Stimulated activated CD8-positive, alpha-beta memory T cell treated with anti-CD3 and anti-CD28 coated beads, Interleukin-15, amount 100 ng/mL, for 1 hour (primary cell): ENCODE data around the gene CD2BP2.
"Not testable (repeated sequence)": the region's sequence is repeated elsewhere in the genome, so short reads cannot be mapped to it uniquely, and the experiment has no call there.

Source experiments
- DNase-seq: peaks from one replicate; pipeline ENCODE4 v3.0.0-alpha.2; 2020; ENCODE audit warnings: low read depth

The CD2BP2 gene

DNA sequence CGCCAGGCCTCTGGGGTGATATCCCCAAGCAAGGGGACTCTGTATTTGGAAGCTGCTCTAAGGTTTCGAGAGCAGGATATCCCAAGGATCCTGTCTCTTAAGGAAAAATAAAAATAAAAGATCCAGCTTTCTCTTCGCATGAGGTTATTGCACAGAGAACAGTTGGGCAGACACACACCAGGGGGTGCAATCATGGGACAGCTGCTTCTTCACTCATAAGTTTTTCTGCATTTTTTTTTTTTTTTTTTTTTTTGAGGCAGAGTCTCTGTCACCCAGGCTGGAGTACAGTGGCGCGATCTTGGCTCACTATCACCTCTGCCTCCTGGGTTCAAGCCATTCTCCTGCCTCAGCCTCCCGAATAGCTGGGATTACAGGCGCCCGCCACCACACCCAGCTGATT is 13.1 kb downstream of the CD2BP2 start:
- DNase-seq = not testable (repeated sequence)

GRCh38 chr16:30340621-30341020 is 14.5 kb downstream of the CD2BP2 start:
- DNase-seq = no peak

DNA sequence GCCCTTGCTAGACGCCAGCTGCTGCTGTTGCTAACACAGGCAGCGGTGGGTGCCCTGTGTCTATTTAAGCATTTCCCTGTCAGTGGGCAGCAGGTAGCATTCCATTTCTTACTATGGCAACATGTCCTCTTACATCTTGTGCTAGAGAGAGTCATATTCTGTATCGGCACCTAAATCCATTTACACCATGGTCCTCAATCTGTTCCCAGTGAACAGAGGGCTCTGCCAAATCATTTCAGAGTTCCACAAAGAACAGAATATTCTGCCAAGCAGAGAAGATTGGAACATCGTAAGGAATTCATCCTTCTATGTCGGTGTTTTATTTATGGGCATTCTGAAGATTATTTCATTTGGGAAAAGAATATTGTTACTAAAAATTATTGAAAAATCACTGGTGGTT is 16.4 kb downstream of the CD2BP2 start:
- not testable (repeated sequence) for DNase-seq

- not testable (repeated sequence) for DNase-seq
Observed at GRCh38 chr16:30337964-30338357, 17.1 kb downstream of the CD2BP2 start.

DNA sequence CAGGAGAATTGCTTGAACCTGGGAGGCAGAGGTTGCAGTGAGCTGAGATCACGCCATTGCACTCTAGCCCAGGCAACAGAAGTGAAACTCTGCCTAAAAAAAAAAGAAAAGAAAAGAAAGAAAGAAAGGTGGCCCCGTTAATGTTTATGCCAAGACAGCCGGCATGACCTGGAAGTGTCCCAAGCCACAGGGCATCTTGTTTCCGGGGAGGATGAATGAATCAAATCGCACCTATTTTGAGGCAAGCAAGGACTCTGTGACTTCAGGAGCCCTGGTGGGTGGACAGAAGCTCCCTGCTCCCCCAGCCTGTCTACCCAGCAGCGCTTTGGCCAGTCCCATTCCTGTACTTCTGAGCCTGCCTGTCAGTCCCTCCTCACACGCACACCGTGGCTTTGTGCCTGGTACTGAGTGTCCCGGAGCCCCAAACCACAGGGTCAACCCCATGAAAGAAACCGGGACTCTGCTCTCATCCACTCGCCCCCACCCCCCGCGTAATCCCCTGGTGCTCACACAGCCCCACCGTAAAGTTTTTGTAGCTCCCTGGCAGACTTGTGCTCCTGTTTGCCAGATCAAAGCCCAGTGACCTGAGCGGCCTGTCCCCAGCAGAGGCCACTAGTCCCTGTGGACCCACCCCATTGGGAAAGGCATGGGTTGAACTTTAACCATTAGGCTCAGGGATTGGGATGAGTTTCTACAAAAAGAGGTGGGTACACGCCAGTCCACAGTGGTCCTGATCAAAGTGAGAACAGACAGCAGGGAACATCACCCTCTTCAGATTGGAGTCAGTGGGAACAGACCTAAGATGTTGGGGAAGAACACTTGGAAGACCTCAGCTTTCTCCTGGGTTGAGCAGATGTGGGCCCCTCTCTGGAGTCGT is 19.3 kb downstream of the CD2BP2 start:
- no peak for DNase-seq

DNA sequence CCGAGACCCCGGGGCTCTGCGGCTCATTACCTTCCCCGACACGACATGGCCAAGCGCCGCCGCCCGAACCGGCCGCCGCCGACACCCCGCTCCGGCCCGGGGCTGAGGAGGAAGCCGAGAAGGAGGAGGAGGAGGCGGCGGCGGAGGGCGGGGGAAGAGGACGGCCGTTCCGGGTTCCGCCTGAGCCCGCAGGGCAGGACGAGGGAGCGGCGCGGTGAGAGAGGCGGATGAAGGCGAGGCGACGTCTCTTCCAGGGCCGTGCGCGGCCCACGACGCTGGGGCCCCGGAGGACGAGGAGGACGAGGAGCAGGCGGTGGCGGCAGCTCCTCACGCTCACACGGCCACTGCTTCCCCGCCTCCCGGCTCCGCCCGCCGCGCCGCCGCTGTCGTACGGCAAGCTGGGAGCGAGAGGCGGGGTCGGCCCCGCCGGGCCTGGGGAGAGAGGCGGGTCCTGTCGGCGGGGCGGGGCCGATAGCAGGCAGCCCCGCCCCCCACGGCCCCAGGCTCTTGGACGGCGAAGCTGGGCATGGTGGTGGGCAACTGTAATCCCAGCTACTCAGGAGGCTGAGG is 20.0 kb downstream of the CD2BP2 start:
- DNase-seq = peak; percentile 61

DNA sequence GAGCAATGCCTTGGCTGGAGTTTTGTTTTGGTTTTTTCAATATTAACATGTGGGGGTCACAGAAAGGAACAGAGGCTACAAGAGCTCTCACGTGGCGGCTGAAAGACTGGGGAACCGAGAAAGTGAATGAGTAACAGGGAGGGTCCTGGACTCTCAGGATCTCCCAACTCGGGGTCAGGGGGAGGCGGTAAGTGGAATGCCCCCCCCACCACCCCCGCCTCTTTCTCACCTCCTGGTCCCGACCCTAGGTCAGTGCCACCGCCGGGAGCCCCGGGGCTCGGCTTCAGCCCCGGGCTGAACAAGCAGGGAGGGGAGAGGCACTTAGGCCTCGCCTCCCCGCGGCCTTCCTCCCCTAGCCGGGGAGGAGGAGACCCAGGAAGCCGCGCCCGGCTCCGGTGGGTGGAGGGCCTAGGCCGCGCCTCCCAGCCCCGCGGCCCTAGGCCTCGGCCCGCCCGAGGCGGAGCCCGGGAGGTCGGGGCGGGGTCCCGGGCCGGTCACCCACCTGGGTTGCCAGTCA is 20.6 kb downstream of the CD2BP2 start:
- peak; percentile 58 for DNase-seq

DNA sequence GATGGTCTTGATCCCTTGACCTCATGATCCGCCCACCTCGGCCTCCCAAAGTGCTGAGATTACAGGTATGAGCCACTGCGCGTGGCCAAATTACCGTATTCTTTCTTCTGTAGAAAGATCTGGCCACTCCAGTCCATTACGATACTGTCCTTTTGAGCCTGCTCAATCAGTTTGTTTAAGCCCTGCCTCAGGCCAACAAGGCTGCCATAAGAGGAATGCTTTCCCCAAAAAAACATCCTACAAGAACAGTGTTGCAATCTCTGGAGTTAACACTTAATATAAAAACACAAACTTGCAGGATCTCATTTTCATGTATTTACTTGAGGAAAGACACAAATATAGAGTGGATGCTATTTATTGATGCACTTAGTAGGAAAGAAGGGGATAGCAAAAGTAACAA is 30.9 kb downstream of the CD2BP2 start:
- not testable (repeated sequence) for DNase-seq

- not testable (repeated sequence) for DNase-seq
Observed at GRCh38 chr16:30318647-30319046, 36.5 kb downstream of the CD2BP2 start.

- not testable (repeated sequence) for DNase-seq
Observed at GRCh38 chr16:30310937-30311336, 44.2 kb downstream of the CD2BP2 start.

- DNase-seq = not testable (repeated sequence)
Observed at GRCh38 chr16:30309255-30309654, 45.9 kb downstream of the CD2BP2 start.
